ENCODE data around the gene INPP5E.

The INPP5E gene

GRCh38 chr9:136472640-136473353 lies 33.2 kb upstream of the INPP5E start:
- DNase-seq = no peak

- no peak for DNase-seq
Measured at GRCh38 chr9:136471802-136472487, 32.3 kb upstream of the INPP5E start.

- no peak for DNase-seq
Measured at GRCh38 chr9:136470792-136471469, 31.3 kb upstream of the INPP5E start.

GRCh38 chr9:136470356-136470755 lies 30.7 kb upstream of the INPP5E start:
- no peak for DNase-seq

GRCh38 chr9:136467766-136468165 lies 28.1 kb upstream of the INPP5E start:
- no peak for DNase-seq

GRCh38 chr9:136466155-136466541 lies 26.5 kb upstream of the INPP5E start:
- DNase-seq = no peak

GRCh38 chr9:136465500-136466154 lies 26.0 kb upstream of the INPP5E start:
- DNase-seq = no peak

- no peak for DNase-seq
Measured at GRCh38 chr9:136464241-136464640, 24.6 kb upstream of the INPP5E start.

GRCh38 chr9:136463578-136463977 lies 23.9 kb upstream of the INPP5E start:
- no peak for DNase-seq

GRCh38 chr9:136462664-136463063 lies 23.0 kb upstream of the INPP5E start:
- no peak for DNase-seq

GRCh38 chr9:136460772-136461325 lies 21.2 kb upstream of the INPP5E start:
- DNase-seq = no peak

GRCh38 chr9:136459425-136459824 lies 19.8 kb upstream of the INPP5E start:
- DNase-seq = no peak

- no peak for DNase-seq
Measured at GRCh38 chr9:136457326-136457725, 17.7 kb upstream of the INPP5E start.

GRCh38 chr9:136456258-136456657 lies 16.6 kb upstream of the INPP5E start:
- no peak for DNase-seq

- DNase-seq = no peak
Measured at GRCh38 chr9:136455043-136456002, 15.7 kb upstream of the INPP5E start.

- DNase-seq = no peak
Measured at GRCh38 chr9:136454026-136454796, 14.6 kb upstream of the INPP5E start.

- DNase-seq = no peak
Measured at GRCh38 chr9:136453326-136453725, 13.7 kb upstream of the INPP5E start.

GRCh38 chr9:136451221-136451877 lies 11.7 kb upstream of the INPP5E start:
- DNase-seq = no peak

- DNase-seq = no peak
Measured at GRCh38 chr9:136448655-136449054, 9.0 kb upstream of the INPP5E start.

GRCh38 chr9:136447173-136447778 lies 7.6 kb upstream of the INPP5E start:
- no peak for DNase-seq
